A549 (cell line): ENCODE data around the gene KRTAP9-8. TPM values are rescaled to one million over a fixed set of nuclear protein-coding genes. Genes with fewer than 3 reads are reported as not detected.
A peak's percentile ranks its signal among the peaks of the same experiment; 100 is the strongest.

Source experiments
- ATAC-seq, 2 experiments: fragments of 200-7000 bp in 1 of 2; fragments of >200 bp in 1 of 2; cut with Nextera tagmentation in 1 of 2; cut with Tn5 transposase in 1 of 2; 3 replicates each; pipeline versions ENCODE4 v1.8.0 to v1.9.1; 2018 to 2020; ENCODE audit warnings: mild to moderate bottlenecking in 1 of 2, moderate library complexity in 1 of 2
- CTCF ChIA-PET: fragments of 300-600 bp; sonication (Branson Sonifier 250); formaldehyde crosslinking; extraction: SDS; loops from one replicate; lab custom pipeline; 2021; ENCODE audit warnings: antibody characterized with exemption, inconsistent platforms; lab: Yijun Ruan, JAX
- POLR2A ChIA-PET: fragments of 350-600 bp; formaldehyde crosslinking; extraction: SDS; loops from one replicate; lab custom pipeline; 2021; ENCODE audit warnings: antibody characterized with exemption, inconsistent platforms; lab: Yijun Ruan, JAX
- DNase-seq, 2 experiments: peaks; one replicate each; pipeline versions ENCODE4 v3.0.0 to v3.0.0-alpha.2; 2011 to 2016; ENCODE audit warnings: low read depth in 1 of 2, low spot score in 1 of 2
- FAIRE-seq: peaks from 2 replicates; lab custom pipeline; 2011; peaks lifted over from hg19 to GRCh38; lab: Jason Lieb, UNC
- H3K27ac ChIP-seq, 2 experiments: fragments of >200 bp; sonication (Bioruptor Twin); formaldehyde crosslinking; 3 replicates each; pipeline ENCODE4 v1.5.1; 2016 to 2017
- H3K4me1 ChIP-seq: fragments of >200 bp; sonication (Bioruptor Twin); formaldehyde crosslinking; 3 replicates; pipeline ENCODE4 v1.6.1; 2016
- H3K4me2 ChIP-seq: fragments of >200 bp; sonication (Bioruptor Twin); formaldehyde crosslinking; 3 replicates; pipeline ENCODE4 v1.6.1; 2016
- H3K4me3 ChIP-seq: fragments of >200 bp; sonication (Bioruptor Twin); formaldehyde crosslinking; 3 replicates; pipeline ENCODE4 v1.5.1; 2016
- H3K9me3 ChIP-seq: fragments of >200 bp; sonication (Bioruptor Twin); formaldehyde crosslinking; 3 replicates; pipeline ENCODE4 v1.6.1; 2016
- CBX2 ChIP-seq: fragments of 200-600 bp; sonication (generic); IDR thresholded peaks from 2 replicates; pipeline ENCODE4 v1.6.1; 2016; ENCODE audit warnings: low read depth, mild to moderate bottlenecking, borderline replicate concordance
- FOXS1 ChIP-seq: fragments of 250-450 bp; sonication (Bioruptor Pico); IDR thresholded peaks from 2 replicates; pipeline ENCODE4 v1.5.0; 2020; ENCODE audit warnings: mild to moderate bottlenecking, moderate library complexity
- GATA3 ChIP-seq: IDR thresholded peaks from 2 replicates; pipeline ENCODE4 v1.6.1; 2012; ENCODE audit warnings: borderline replicate concordance
- HOXB13 ChIP-seq: fragments of 250-450 bp; sonication (Bioruptor Pico); IDR thresholded peaks from 2 replicates; pipeline ENCODE4 v1.5.0; 2020; ENCODE audit warnings: low read depth, mild to moderate bottlenecking, moderate library complexity
- JUNB ChIP-seq: fragments of >200 bp; sonication (Bioruptor Twin); formaldehyde crosslinking; IDR thresholded peaks from 2 replicates; pipeline ENCODE4 v1.6.1; 2016
- POLR2AphosphoS2 ChIP-seq: conservative IDR thresholded peaks from 2 replicates; pipeline ENCODE4 v1.6.1; 2012; ENCODE audit warnings: low read length, improper control_type of control experiment, inconsistent platforms
- RAD21 ChIP-seq, 2 experiments: fragments of >200 bp in 1 of 2; sonication (Bioruptor Twin) in 1 of 2; formaldehyde crosslinking in 1 of 2; IDR thresholded peaks in 1 of 2; conservative IDR thresholded peaks in 1 of 2; 2 replicates in 1 of 2; 3 replicates in 1 of 2; pipeline ENCODE4 v1.6.1; 2012 to 2018; ENCODE audit warnings: inconsistent platforms in 1 of 2
- ZC3H11A ChIP-seq: fragments of 450-650 bp; IDR thresholded peaks from 2 replicates; pipeline ENCODE4 v1.6.1; 2014; ENCODE audit warnings: antibody characterized with exemption, mild to moderate bottlenecking
- ZFP36 ChIP-seq: fragments of 450-650 bp; IDR thresholded peaks from 2 replicates; pipeline ENCODE4 v1.6.1; 2014; ENCODE audit warnings: borderline replicate concordance; ENCODE audit not compliant: partially characterized antibody
- ZSCAN20 ChIP-seq: fragments of 250-450 bp; sonication (Bioruptor Pico); IDR thresholded peaks from 2 replicates; pipeline ENCODE4 v1.8.0; 2022; ENCODE audit warnings: mild to moderate bottlenecking, moderate library complexity
- WGBS: methylation state at CpG from one replicate; pipeline ENCODE4 v1.1.6; 2017; ENCODE audit errors: missing lambda C conversion rate; 5-methylcytosine and 5-hydroxymethylcytosine counted together
- polyA plus RNA-seq, 4 experiments: library from polyadenylated mRNA; depleted of rRNA in 3 of 4; stranded (reverse); fragments of >200 nt; fragmentation: RNase III in 1 of 4; extraction: RNeasy Plus Mini Kit Qiagen cat#74134 plus additional on column Dnase treatment in 1 of 4; gene quantifications; 2 replicates in 3 of 4; 3 replicates in 1 of 4; pipeline ENCODE4 v1.2.3, GENCODE V29; 2011 to 2017
- TF ChIP-seq, protein P1 (sequence below): fragments of >200 bp; sonication (Bioruptor Twin); formaldehyde crosslinking; IDR thresholded peaks from 3 replicates; pipeline ENCODE4 v1.5.1; 2016
- TF ChIP-seq, protein P2 (sequence below): IDR thresholded peaks from 2 replicates; pipeline ENCODE4 v1.6.1; 2012
- TF ChIP-seq, protein P3 (sequence below): fragments of 200-600 bp; sonication (generic); IDR thresholded peaks from 2 replicates; pipeline ENCODE4 v1.6.1; 2016; ENCODE audit warnings: antibody characterized with exemption, mild to moderate bottlenecking, moderate library complexity

KRTAP9-8 gene
- polyA plus RNA-seq, 2 of the 4 experiments (the other 2 are of a cell fraction): not detected

- CTCF ChIA-PET: interaction anchor here (1.0 kb wide), 2 partner anchors 19 to 217 kb away, joined by 3 read pairs; no protein-coding TSS in a partner anchor
- ATAC-seq: 0 out of 6 replicates have a peak, but pooled peaks of 1 of the 2 experiments have one; percentile 19
- H3K4me2 ChIP-seq: no peak overlapping the region
These were observed 40.6 kb downstream of the KRTAP9-8 start for GRCh38 chr17:41278176-41278955.

DNA sequence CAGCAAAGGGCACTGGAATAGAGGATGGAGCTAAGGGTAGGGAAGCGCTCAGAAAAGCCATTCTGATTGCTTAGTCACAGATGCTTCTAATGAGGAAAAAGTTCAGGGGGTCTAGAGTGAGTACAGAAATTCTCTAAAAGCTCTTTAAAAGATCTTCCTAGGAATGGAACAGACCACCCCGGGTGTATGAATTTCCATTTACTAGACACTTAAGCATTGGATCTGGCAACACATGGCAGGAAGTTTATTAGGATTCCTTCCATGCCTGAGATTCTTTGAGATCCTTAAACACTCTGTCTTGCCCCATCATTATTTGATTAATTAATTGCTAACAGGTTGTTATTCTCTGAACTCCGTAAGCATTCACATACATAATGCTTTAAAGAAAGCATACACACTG lies 46.2 kb downstream of the KRTAP9-8 start:
- no peak for ATAC-seq
- CTCF ChIA-PET: interaction anchor here (1.1 kb wide), 1 partner anchor 266 kb away, joined by 3 read pairs; no protein-coding TSS in a partner anchor

More at GRCh38 chr17:41278176-41278955, 40.6 kb downstream of the KRTAP9-8 start:
- Histone ChIP-seq H3K4me3 (no peak overlapping the region), H3K9me3 (no peaks in the 10 kb centered on the region), H3K27ac (no peak overlapping the region), H3K4me1 (no peaks in the 10 kb centered on the region)
- no peak for FAIRE-seq
- 63% methylated on average over 3 of the region's 3 CpGs for WGBS
- TF ChIP-seq RAD21 (conservative IDR thresholded peaks at IDR 0.05 in 1 of 2, IDR thresholded peaks at IDR 0.05 in 1 of 2): no peak
- TF ChIP-seq HOXB13 (CRISPR knock-in tag): no peak
- TF ChIP-seq, protein P1, sequence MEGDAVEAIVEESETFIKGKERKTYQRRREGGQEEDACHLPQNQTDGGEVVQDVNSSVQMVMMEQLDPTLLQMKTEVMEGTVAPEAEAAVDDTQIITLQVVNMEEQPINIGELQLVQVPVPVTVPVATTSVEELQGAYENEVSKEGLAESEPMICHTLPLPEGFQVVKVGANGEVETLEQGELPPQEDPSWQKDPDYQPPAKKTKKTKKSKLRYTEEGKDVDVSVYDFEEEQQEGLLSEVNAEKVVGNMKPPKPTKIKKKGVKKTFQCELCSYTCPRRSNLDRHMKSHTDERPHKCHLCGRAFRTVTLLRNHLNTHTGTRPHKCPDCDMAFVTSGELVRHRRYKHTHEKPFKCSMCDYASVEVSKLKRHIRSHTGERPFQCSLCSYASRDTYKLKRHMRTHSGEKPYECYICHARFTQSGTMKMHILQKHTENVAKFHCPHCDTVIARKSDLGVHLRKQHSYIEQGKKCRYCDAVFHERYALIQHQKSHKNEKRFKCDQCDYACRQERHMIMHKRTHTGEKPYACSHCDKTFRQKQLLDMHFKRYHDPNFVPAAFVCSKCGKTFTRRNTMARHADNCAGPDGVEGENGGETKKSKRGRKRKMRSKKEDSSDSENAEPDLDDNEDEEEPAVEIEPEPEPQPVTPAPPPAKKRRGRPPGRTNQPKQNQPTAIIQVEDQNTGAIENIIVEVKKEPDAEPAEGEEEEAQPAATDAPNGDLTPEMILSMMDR: no peak
- no peak for TF ChIP-seq JUNB
- no peak for TF ChIP-seq ZSCAN20 (CRISPR knock-in tag)
- no peak for DNase-seq
- POLR2A ChIA-PET: no interaction called here

DNA sequence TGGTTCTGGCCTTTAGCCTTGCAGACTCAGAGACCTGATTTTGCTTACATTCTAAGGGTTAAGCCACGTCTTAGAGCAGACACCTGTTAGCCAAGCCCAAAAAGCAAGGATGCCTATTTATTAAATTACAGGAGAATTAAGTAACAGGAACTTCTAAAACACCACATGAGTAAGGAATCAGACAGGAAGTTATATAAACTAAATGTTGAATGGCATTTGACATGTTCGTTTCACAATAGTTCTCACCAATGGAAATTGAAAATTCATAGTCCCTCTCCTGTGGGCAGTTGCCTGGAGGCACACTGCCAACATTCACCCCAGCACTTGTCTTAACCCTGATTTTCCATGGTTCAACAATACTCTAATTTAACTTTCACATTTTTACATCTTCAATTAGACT lies 46.7 kb downstream of the KRTAP9-8 start:
- Histone ChIP-seq H3K27ac (no peak overlapping the region), H3K9me3 (no peaks in the 10 kb centered on the region), H3K4me3 (no peak overlapping the region)
- ChIA-PET POLR2A (no interaction called here), CTCF (no interaction called here)
- WGBS: 44% methylated on average over 2 of the region's 2 CpGs
- DNase-seq: no peak
- no peak for ATAC-seq
- TF ChIP-seq, protein P2, sequence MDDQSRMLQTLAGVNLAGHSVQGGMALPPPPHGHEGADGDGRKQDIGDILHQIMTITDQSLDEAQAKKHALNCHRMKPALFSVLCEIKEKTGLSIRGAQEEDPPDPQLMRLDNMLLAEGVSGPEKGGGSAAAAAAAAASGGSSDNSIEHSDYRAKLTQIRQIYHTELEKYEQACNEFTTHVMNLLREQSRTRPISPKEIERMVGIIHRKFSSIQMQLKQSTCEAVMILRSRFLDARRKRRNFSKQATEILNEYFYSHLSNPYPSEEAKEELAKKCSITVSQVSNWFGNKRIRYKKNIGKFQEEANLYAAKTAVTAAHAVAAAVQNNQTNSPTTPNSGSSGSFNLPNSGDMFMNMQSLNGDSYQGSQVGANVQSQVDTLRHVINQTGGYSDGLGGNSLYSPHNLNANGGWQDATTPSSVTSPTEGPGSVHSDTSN: no peak
- TF ChIP-seq POLR2AphosphoS2 (no peak), ZFP36 (no peak), FOXS1 (no peak), ZC3H11A (no peak), CBX2 (no peak)
- TF ChIP-seq, all 56 proteins: peak for 0
- no peak for FAIRE-seq
- peaks cover 20% of the 10 kb centered on the region for H3K4me1 ChIP-seq
- H3K4me2 ChIP-seq: peak overlapping the region; percentile 5; the same call in 1 of the 3 replicates

More for the DNA sequence above, 46.2 kb downstream of the KRTAP9-8 start:
- no peak for TF ChIP-seq ZSCAN20 (CRISPR knock-in tag)
- TF ChIP-seq, protein P3, sequence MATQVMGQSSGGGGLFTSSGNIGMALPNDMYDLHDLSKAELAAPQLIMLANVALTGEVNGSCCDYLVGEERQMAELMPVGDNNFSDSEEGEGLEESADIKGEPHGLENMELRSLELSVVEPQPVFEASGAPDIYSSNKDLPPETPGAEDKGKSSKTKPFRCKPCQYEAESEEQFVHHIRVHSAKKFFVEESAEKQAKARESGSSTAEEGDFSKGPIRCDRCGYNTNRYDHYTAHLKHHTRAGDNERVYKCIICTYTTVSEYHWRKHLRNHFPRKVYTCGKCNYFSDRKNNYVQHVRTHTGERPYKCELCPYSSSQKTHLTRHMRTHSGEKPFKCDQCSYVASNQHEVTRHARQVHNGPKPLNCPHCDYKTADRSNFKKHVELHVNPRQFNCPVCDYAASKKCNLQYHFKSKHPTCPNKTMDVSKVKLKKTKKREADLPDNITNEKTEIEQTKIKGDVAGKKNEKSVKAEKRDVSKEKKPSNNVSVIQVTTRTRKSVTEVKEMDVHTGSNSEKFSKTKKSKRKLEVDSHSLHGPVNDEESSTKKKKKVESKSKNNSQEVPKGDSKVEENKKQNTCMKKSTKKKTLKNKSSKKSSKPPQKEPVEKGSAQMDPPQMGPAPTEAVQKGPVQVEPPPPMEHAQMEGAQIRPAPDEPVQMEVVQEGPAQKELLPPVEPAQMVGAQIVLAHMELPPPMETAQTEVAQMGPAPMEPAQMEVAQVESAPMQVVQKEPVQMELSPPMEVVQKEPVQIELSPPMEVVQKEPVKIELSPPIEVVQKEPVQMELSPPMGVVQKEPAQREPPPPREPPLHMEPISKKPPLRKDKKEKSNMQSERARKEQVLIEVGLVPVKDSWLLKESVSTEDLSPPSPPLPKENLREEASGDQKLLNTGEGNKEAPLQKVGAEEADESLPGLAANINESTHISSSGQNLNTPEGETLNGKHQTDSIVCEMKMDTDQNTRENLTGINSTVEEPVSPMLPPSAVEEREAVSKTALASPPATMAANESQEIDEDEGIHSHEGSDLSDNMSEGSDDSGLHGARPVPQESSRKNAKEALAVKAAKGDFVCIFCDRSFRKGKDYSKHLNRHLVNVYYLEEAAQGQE: no peak
- no peak for TF ChIP-seq GATA3
- no peak overlapping the region for H3K27ac ChIP-seq
- POLR2A ChIA-PET: no interaction called here
- DNase-seq (no peak), FAIRE-seq (no peak)
- 39% methylated on average over 3 of the region's 3 CpGs for WGBS
- peak overlapping the region; percentile 5; the same call in 1 of the 3 replicates for H3K4me2 ChIP-seq
- H3K4me3 ChIP-seq: no peak overlapping the region
- H3K4me1 ChIP-seq: peaks cover 20% of the 10 kb centered on the region
- no peaks in the 10 kb centered on the region for H3K9me3 ChIP-seq
